ENCODE measurements around the gene PALB2. TPM values are rescaled to one million over a fixed set of nuclear protein-coding genes. Genes with fewer than 3 reads are reported as not detected.
A peak's percentile ranks its signal among the peaks of the same experiment; 100 is the strongest.

The PALB2 gene
- total and polyA plus RNA-seq, 2 of the 13 experiments (the other 11 are each of a cell fraction or from before 2014, with no cell fraction given): 12.1 to 40.9 TPM

DNA sequence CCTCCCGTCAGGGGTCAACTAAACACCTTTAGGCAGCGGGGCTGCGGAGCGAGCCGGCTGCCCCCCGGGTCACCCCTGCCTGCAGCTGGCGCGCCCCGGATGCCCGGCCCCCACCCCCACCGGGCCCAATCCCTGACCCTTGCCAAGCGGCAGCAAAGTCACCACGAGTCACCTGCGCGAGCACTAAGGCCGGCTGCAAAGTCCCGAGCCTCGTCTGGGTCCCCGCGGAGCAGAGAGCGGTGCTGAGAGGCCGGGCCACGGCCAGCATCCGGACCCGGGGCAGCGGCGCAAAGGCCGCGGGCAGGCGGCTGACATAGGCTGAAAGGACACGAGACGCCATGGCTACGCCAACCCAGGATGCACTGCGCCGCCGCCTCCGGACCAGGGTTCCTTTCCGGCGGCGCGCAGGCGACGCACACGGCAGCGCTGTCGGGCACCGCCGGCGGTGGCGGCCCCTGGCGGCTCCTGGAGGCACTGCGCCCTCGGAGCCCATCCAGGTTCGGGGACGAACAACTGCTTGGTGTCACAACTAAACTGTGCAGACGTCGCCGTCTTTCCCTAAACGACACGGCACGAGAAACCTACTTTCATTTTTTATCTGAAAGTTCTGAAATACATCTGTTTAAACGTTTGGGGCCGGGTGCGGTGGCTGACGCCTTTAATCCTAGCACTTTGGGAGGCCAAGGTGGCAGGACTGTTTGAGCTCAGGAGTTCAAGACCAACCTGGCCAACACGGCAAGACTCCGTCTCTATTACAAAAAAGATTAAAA is 45.0 kb downstream of the PALB2 start, which contains the start of gene NDUFAB1 (continued):
- TF ChIP-seq ZBTB8A (CRISPR knock-in tag; IDR thresholded peaks at IDR 0.05; ENCODE audit: borderline replicate concordance, low read depth) (no peak; the same call in 1 of the 2 replicates), ZNF337 (CRISPR knock-in tag; IDR thresholded peaks at IDR 0.05; ENCODE audit: borderline replicate concordance, low read depth) (peak; percentile 91; the same call in 1 of the 2 replicates), ERF (CRISPR knock-in tag; IDR thresholded peaks at IDR 0.05) (peak; percentile 97), RCOR2 (CRISPR knock-in tag; IDR thresholded peaks at IDR 0.05) (no peak), THYN1 (CRISPR knock-in tag; IDR thresholded peaks at IDR 0.05; ENCODE audit: borderline replicate concordance, low read depth) (peak; percentile 81; the same call in 1 of the 2 replicates), ZNF556 (CRISPR knock-in tag; IDR thresholded peaks at IDR 0.05; ENCODE audit: borderline replicate concordance) (peak; percentile 94), RARG (CRISPR knock-in tag; IDR thresholded peaks at IDR 0.05; ENCODE audit: low read depth) (peak; percentile 54; the same call in 1 of the 2 replicates), ZNF501 (CRISPR knock-in tag; IDR thresholded peaks at IDR 0.05) (peak; percentile 85), ZNF839 (CRISPR knock-in tag; IDR thresholded peaks at IDR 0.05; ENCODE audit: borderline replicate concordance) (peak; percentile 89; the same call in 1 of the 2 replicates), ZBTB25 (CRISPR knock-in tag; IDR thresholded peaks at IDR 0.05) (peak; percentile 56), ZNF296 (CRISPR knock-in tag; conservative IDR thresholded peaks at IDR 0.05) (no peak), SIX1 (CRISPR knock-in tag; IDR thresholded peaks at IDR 0.05; ENCODE audit: borderline replicate concordance) (peak; percentile 18), HHEX (CRISPR knock-in tag; IDR thresholded peaks at IDR 0.05) (no peak), ZNF788 (CRISPR knock-in tag; IDR thresholded peaks at IDR 0.05; ENCODE audit: borderline replicate concordance) (peak; percentile 96; the same call in 1 of the 2 replicates), ZNF232 (CRISPR knock-in tag; IDR thresholded peaks at IDR 0.05; ENCODE audit: borderline replicate concordance) (peak; percentile 96; the same call in 1 of the 2 replicates), ZNF841 (CRISPR knock-in tag; IDR thresholded peaks at IDR 0.05; ENCODE audit: borderline replicate concordance) (no peak), ATF7 (IDR thresholded peaks at IDR 0.05) (no peak), ATF7 (CRISPR knock-in tag; IDR thresholded peaks at IDR 0.05) (peak; percentile 42; the same call in 1 of the 2 replicates), ZNF660 (CRISPR knock-in tag; IDR thresholded peaks at IDR 0.05; ENCODE audit: borderline replicate concordance, low read depth) (0 out of 2 replicates have a peak, but pooled peaks have one; percentile 33)
- TF ChIP-seq, protein P1, sequence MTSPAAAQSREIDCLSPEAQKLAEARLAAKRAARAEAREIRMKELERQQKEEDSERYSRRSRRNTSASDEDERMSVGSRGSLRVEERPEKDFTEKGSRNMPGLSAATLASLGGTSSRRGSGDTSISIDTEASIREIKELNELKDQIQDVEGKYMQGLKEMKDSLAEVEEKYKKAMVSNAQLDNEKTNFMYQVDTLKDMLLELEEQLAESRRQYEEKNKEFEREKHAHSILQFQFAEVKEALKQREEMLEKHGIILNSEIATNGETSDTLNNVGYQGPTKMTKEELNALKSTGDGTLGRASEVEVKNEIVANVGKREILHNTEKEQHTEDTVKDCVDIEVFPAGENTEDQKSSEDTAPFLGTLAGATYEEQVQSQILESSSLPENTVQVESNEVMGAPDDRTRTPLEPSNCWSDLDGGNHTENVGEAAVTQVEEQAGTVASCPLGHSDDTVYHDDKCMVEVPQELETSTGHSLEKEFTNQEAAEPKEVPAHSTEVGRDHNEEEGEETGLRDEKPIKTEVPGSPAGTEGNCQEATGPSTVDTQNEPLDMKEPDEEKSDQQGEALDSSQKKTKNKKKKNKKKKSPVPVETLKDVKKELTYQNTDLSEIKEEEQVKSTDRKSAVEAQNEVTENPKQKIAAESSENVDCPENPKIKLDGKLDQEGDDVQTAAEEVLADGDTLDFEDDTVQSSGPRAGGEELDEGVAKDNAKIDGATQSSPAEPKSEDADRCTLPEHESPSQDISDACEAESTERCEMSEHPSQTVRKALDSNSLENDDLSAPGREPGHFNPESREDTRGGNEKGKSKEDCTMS (CRISPR knock-in tag; conservative IDR thresholded peaks at IDR 0.05): 0 out of 2 replicates have a peak, but pooled peaks have one; percentile 35
- TF ChIP-seq, protein P2, sequence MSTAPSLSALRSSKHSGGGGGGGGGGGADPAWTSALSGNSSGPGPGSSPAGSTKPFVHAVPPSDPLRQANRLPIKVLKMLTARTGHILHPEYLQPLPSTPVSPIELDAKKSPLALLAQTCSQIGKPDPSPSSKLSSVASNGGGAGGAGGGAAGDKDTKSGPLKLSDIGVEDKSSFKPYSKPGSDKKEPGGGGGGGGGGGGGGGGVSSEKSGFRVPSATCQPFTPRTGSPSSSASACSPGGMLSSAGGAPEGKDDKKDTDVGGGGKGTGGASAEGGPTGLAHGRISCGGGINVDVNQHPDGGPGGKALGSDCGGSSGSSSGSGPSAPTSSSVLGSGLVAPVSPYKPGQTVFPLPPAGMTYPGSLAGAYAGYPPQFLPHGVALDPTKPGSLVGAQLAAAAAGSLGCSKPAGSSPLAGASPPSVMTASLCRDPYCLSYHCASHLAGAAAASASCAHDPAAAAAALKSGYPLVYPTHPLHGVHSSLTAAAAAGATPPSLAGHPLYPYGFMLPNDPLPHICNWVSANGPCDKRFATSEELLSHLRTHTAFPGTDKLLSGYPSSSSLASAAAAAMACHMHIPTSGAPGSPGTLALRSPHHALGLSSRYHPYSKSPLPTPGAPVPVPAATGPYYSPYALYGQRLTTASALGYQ (CRISPR knock-in tag; IDR thresholded peaks at IDR 0.05): peak; percentile 95
- TF ChIP-seq, protein P3, sequence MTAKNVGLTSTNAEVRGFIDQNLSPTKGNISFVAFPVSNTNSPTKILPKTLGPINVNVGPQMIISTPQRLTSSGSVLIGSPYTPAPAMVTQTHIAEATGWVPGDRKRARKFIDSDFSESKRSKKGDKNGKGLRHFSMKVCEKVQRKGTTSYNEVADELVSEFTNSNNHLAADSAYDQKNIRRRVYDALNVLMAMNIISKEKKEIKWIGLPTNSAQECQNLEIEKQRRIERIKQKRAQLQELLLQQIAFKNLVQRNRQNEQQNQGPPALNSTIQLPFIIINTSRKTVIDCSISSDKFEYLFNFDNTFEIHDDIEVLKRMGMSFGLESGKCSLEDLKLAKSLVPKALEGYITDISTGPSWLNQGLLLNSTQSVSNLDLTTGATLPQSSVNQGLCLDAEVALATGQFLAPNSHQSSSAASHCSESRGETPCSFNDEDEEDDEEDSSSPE (CRISPR knock-in tag; IDR thresholded peaks at IDR 0.05): peak; percentile 91

Data from HepG2 (cell line).